ENCODE measurements around the gene REM1. TPM values are rescaled to one million over a fixed set of nuclear protein-coding genes. Genes with fewer than 3 reads are reported as not detected.
A peak's percentile ranks its signal among the peaks of the same experiment; 100 is the strongest.

Gene REM1
- total RNA-seq, 1 donor from 2014 or later: 2.8 TPM

DNA sequence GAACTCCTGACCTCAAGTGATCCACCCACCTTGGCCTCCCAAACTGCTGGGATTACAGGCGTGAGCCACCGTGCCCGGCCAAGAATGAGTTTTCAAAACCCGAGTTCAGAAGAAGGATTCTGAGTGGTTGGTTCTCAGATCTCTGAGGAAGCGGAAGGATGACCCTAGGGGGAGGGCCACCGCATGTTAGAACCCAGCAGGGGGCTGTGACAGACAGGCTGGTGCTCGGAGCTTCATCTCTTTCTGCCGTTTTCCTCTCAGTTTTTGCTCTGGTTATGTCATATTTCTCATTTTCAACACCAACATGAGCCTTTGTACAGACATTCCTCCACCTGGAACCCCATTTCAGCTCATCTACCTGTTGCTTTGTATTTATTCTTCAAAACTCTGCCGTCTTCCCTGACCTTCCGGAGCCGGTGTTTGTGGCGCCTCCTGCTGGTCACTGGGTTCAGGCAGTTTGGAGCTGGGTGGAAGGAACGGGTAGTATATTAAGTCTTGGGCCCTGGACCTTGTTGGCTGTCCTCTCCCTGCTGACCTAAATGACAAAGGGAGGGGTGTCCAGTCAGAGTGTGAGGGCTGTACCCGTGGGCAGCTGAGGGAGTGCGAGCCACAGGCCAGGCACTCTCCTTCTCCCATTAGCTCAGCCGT lies 35.0 kb upstream of the REM1 start, which contains the start of gene DEFB123:
TSS of gene DEFB123 (plus strand) at position 621 of the 648 bp plus-strand sequence. CDS start 67 bp downstream, outside the sequence.
- TF ChIP-seq, protein P1, sequence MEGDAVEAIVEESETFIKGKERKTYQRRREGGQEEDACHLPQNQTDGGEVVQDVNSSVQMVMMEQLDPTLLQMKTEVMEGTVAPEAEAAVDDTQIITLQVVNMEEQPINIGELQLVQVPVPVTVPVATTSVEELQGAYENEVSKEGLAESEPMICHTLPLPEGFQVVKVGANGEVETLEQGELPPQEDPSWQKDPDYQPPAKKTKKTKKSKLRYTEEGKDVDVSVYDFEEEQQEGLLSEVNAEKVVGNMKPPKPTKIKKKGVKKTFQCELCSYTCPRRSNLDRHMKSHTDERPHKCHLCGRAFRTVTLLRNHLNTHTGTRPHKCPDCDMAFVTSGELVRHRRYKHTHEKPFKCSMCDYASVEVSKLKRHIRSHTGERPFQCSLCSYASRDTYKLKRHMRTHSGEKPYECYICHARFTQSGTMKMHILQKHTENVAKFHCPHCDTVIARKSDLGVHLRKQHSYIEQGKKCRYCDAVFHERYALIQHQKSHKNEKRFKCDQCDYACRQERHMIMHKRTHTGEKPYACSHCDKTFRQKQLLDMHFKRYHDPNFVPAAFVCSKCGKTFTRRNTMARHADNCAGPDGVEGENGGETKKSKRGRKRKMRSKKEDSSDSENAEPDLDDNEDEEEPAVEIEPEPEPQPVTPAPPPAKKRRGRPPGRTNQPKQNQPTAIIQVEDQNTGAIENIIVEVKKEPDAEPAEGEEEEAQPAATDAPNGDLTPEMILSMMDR (IDR thresholded peaks at IDR 0.05; ENCODE audit: partially characterized antibody, unreplicated experiment): peak; percentile 66
- peaks cover 4% of the 10 kb centered on the region for H3K27me3 Mint-ChIP-seq (ENCODE audit: unreplicated experiment)
- no peaks in the 10 kb centered on the region for H3K4me1 Mint-ChIP-seq (ENCODE audit: low read depth, unreplicated experiment)
- no peaks in the 10 kb centered on the region for H3K36me3 Mint-ChIP-seq (ENCODE audit: unreplicated experiment)
- no peak within 1 kb of the TSS for H3K4me3 Mint-ChIP-seq (ENCODE audit: unreplicated experiment)
- DNase-seq: no peak
- no peak within 1 kb of the TSS for H3K27ac Mint-ChIP-seq (ENCODE audit: unreplicated experiment)
- H3K9me3 Mint-ChIP-seq (ENCODE audit: unreplicated experiment): peaks cover 14% of the 10 kb centered on the region

DNA sequence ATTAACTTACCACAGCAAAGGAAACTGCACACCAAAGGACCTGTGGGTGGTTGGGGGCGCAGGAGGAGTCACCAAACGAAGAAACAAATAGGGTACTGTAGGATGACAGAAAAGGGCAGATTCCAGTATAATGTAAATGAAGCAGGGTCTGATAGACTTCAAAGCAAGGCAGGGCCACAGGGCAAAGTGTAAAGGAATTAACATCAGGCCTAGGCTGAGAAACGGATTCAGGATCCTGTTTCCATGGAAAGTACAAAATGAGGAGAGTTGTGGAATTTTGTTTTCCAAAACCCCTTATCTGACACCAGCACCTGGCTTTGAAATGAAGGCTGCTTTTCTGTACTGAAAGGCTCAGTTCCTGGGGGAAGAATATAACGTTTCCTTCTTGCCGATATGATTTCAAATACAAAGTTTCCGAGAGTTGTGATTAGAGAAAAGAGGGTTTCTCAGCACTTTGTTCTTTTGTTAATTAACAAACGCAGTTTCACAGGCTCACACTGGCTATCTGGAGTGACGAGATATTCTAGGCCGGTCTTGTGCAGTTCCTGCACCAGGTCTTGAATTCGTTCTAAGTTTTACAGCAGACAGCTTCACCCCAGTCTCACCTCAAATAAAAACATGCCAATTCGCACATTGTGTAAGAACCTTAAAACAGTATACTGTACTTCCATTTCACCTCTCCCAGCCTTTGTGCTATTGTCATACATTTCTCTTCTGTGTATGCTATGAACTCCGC lies 28.8 kb upstream of the REM1 start:
- Mint-ChIP-seq H3K4me3 (ENCODE audit: unreplicated experiment) (no peak overlapping the region), H3K27ac (ENCODE audit: unreplicated experiment) (no peak overlapping the region), H3K27me3 (ENCODE audit: unreplicated experiment) (peaks cover 2% of the 10 kb centered on the region), H3K9me3 (ENCODE audit: unreplicated experiment) (peaks cover 8% of the 10 kb centered on the region), H3K4me1 (ENCODE audit: low read depth, unreplicated experiment) (no peaks in the 10 kb centered on the region), H3K36me3 (ENCODE audit: unreplicated experiment) (no peaks in the 10 kb centered on the region)
- TF ChIP-seq, protein P1 (IDR thresholded peaks at IDR 0.05; ENCODE audit: partially characterized antibody, unreplicated experiment): no peak
- no peak for DNase-seq

DNA sequence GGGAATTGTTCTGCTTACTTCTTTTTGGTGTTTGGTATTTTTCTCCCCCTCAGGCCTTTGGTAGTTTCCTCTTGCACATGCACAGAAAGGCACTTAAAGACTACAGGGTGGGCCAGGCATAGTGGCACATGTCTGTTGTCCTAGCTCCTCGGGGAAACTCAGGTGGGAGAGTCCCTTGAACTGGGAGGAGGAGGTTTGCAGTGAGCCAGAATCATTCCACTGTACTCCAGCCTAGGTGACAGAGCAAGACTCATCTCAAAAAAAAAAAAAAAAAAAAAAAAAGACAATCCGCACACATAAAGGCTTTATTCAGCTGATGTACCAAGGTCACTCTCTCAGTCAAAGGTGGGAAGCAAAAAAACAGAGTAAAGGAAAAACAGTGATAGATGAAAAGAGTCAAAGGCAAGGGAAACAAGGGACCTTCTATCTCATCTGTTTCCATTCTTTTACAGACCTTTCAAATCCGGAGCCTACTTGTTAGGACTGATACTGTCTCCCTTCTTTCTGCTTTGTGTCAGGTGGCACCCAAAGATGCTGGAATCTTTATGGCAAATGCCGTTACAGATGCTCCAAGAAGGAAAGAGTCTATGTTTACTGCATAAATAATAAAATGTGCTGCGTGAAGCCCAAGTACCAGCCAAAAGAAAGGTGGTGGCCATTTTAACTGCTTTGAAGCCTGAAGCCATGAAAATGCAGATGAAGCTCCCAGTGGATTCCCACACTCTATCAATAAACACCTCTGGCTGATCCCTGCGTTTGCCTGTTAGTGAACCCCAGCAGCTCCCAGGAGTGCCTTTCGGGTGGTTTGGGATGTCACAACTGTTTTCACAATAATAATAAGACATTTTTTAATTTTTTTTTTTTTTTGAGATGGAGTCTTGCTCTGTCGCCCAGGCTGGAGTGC lies 25.3 kb upstream of the REM1 start:
- no peak for DNase-seq
- H3K4me1 Mint-ChIP-seq (ENCODE audit: low read depth, unreplicated experiment): no peaks in the 10 kb centered on the region
- TF ChIP-seq, protein P1 (IDR thresholded peaks at IDR 0.05; ENCODE audit: partially characterized antibody, unreplicated experiment): no peak
- no peaks in the 10 kb centered on the region for H3K36me3 Mint-ChIP-seq (ENCODE audit: unreplicated experiment)
- peaks cover 4% of the 10 kb centered on the region for H3K9me3 Mint-ChIP-seq (ENCODE audit: unreplicated experiment)
- no peak overlapping the region for H3K27ac Mint-ChIP-seq (ENCODE audit: unreplicated experiment)
- H3K4me3 Mint-ChIP-seq (ENCODE audit: unreplicated experiment): no peak overlapping the region
- peaks cover 2% of the 10 kb centered on the region for H3K27me3 Mint-ChIP-seq (ENCODE audit: unreplicated experiment)

DNA sequence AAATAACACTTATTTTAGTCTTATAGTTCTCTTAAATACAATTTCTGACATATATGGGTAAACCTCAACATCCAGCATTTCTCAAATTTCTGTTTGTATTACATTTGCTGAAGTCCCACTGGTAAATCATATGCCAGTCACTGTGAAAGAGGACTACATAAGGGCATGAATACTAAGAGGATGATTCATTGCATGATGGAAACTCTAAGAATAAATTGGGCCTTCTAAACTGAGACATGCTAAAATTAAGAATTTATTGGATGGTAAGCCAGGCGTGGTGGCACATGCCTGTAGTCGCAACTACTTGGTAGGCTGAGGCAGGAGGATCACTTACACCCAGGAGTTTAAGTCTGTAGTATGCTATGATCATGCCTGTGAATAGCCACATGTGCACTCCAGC lies 22.5 kb upstream of the REM1 start:
- Mint-ChIP-seq H3K9me3 (ENCODE audit: unreplicated experiment) (peaks cover 5% of the 10 kb centered on the region), H3K36me3 (ENCODE audit: unreplicated experiment) (no peaks in the 10 kb centered on the region)
- TF ChIP-seq, protein P1 (IDR thresholded peaks at IDR 0.05; ENCODE audit: partially characterized antibody, unreplicated experiment): no peak

More for the DNA sequence above, 22.5 kb upstream of the REM1 start:
- DNase-seq: no peak
- H3K27me3 Mint-ChIP-seq (ENCODE audit: unreplicated experiment): peaks cover 2% of the 10 kb centered on the region
- H3K4me3 Mint-ChIP-seq (ENCODE audit: unreplicated experiment): no peak overlapping the region
- H3K27ac Mint-ChIP-seq (ENCODE audit: unreplicated experiment): no peak overlapping the region
- H3K4me1 Mint-ChIP-seq (ENCODE audit: low read depth, unreplicated experiment): no peaks in the 10 kb centered on the region

Data from glutamatergic neuron (in vitro differentiated cells).